ENCODE data around the gene OLFML2A.
A peak's percentile ranks its signal among the peaks of the same experiment; 100 is the strongest.
"Not testable (repeated sequence)": the region's sequence is repeated elsewhere in the genome, so short reads cannot be mapped to it uniquely, and the experiment has no call there.

Gene OLFML2A

DNA sequence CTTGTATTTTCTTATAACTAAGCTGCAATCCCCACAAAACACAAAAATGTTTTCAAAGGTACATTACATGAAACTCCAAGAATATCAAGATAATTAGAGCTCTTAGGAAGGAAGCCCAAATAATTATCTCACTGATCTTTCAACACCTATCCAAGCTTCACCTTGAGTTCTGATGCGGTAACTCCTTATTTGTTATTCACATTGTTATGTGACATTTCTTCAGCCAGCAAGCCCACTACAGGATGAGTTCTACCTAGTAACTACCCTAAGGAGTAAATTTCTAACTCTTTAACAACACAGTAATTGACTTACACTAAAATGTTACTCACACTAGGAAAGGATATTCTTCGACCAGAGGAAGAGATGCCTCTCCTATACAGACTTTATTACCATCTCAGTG lies 15.7 kb upstream of the OLFML2A start:
- no peak for DNase-seq (ENCODE audit: low spot score)

DNA sequence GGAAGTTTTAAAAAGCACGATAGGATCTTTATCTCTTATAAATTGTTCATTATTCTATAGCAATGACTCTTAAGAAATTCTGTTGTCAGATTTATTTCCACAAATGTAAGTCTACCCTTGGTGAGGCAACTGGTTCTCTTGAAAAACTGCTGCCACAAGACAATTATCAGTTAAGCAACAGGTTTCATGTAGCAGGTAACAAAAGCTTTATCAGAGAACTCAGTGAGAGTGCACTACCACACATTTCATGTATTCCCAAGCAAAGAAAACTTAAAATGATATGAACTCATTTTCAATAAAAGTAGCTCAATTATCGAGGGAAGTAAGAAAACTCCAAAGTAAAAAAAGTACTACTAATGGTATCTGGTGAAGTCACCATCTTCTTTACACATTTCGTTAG lies 15.2 kb upstream of the OLFML2A start:
- no peak for DNase-seq (ENCODE audit: low spot score)

DNA sequence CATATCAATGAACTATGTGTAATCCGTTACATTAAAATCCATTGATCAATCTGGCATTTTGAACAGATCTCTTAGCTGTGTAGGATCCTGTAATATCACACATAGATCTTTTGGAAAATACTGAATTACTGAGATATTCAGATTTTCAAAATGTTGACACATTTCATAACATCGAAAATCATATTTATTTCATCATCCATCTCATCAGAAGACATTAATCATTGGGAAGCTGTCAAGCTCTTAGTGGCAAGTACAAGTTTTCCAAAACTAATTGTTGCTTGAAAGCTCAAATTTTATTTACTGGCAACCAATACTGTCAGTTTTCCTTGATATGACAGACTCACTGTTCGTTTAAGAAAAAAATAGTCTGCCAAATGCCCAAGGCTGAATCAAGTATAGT lies 14.3 kb upstream of the OLFML2A start:
- no peak for DNase-seq (ENCODE audit: low spot score)

DNA sequence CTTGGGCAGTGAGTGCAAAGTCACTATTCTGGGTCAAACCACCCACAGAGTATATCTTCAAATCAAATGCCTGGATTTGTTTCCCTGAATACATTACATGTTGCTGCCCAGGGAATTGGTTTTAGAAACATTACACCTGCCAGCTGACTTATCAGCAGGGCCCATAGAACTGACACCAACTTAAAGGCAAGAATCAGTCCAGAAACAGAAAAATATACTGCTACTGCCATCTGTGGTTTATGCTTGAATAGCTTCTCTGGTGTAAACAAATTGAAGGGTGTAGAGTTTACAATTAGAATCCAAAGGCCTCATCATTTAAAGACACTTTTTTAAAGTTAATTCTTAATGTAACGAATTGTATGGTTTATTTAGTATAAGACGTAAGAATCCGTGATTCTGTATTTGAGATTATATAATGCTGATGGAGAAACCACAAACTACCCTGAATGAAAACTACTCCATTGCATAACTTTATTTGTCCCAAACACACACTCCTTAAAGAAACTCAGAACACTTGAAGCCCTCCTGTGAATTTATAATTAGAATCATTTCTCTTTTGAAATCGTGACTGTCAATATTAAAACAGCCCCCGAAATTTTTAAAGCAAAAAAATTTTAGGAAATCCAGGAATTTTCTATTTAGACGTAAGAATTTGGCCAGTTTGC lies 12.0 kb upstream of the OLFML2A start:
- DNase-seq (ENCODE audit: low spot score): no peak

DNA sequence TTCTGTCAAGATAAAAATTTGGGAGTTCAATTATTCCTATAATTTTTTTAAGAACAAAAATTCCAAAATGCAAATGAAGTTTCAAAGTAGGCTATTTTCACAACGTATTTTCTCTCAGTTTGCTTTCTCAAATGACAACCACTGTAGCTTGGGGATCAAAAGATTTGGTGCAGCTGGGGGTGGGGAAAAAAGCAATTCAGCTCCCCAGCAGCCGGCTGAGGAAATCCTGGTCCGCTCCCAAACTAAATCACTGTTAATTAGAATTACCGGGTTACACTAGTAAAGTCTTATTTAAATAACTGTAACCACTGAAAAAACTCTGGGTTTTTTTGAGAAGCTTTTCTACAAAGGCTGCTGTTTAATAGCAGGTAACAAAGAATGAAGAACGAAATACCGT lies 11.5 kb upstream of the OLFML2A start:
- no peak for DNase-seq (ENCODE audit: low spot score)

DNA sequence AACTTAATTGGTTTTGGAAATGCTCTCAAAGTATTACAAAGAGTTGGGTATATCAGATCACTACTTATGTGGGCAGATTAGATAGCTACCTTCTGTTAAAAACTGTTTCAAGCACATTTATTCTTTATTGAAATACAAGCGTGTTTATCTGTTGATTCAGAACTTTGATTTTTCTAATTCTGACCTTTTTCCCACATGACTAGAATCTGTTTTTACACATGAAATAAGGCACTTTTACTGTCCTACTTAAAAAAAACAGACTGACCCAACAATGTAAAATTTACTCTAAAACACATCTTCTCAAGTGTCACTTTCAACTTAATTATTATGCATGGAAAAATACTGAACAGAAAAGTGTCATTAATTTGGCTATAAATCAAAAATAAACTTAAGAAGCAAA lies 10.6 kb upstream of the OLFML2A start:
- DNase-seq (ENCODE audit: low spot score): no peak

DNA sequence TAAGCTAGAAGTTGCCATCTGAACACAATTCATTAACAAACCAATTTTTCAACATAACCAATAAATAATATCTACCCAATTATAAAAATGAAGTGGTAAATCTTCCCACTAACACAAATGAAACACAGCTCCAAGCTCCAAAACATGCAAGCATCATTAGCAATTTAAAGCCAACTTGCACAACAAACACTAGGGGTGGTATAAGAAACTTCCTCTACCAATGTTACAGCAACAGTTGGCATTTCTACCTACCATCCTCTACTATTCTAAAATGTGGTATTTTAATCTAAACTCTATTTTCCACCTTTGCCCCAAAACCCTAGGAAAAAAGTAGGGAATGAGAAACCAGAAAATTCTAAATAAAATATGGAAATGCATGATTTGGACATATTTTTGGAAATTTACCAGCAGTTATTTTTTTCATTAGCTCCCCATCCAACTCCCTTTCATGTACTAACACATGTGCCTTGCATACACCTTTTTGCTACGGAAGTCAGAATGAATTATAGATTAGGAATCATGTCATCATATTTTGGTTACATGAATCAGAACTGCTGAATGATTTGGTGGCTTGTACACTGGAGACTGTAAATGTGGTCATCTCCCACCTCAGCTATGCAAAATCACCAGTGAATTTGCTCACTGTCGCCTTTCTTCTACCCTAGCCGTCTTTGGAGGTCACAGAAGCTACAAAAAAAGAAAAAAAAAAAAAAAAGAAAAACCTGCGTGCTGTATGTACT lies 9.9 kb upstream of the OLFML2A start:
- no peak for DNase-seq (ENCODE audit: low spot score)

DNA sequence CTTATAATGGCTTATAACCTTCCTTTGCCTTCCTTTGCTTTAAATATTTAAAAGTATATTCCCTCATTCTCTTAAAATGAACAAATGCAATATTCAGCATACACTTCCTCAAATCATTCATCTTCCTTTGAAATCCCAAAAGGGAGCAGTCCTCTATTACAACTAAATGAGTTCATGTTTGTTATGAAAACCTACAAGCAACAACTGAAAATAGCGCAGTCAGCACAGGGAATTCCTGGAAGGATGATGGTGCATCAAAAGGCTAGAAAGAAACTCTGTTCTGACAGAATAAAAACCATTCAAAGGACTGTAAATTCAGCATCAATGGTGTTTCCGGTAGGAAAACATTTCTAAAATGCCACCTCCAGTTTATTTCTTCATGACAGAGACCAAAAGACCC lies 9.1 kb upstream of the OLFML2A start:
- no peak for DNase-seq (ENCODE audit: low spot score)

DNA sequence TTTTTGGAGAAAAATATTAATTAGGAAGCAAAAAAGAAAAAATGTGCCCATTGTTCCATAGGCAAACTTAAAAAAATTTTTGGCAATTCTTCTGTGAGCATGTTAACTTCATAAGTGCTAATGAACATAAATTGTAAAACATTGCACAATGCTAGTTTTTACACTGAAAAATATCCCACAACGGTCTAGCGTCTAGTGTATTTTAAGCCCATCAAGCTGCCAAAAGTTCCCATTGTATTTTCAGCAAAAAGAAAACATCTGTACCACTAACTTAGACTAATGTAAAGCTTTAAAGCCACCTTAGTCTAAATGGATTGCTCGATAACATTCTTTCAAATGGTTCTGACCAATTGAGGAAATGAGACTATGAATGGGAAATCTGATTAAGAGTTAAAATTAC lies 8.6 kb upstream of the OLFML2A start:
- DNase-seq (ENCODE audit: low spot score): no peak

DNA sequence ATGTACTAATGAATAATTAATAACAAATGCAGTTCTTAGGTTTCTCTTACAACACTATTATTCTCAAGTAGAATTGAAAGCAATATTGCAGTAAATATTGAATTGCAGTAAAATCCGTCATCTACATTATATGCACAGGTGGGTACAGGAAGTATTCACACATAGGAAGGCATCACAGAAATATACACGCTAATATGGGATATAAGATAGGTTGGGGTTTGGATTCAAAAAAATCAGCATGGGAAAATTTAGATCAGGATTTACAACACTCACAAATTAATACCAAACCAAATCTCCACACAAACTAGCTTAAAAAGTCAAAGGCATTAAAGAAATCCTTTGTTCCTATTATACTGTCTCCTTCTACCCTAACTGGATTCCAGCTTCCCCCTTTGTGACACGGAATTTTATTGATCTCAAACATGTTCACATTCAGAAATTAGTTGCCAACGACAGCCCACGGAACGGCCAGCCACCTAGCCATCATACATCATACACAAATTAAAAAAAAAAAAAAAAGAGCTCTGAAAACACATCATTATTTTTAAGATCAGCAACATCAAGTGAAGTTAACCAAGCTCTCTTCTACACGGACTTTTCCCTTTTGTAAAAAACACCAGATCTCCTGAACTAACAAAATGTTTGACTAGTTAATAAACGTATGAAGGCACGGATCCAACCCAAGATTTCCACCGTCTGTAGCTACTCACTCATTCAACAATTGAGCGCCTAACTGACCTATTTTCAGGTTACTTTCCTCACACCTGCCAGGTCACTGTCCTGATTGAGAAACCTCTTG lies 8.0 kb upstream of the OLFML2A start:
- no peak for DNase-seq (ENCODE audit: low spot score)

DNA sequence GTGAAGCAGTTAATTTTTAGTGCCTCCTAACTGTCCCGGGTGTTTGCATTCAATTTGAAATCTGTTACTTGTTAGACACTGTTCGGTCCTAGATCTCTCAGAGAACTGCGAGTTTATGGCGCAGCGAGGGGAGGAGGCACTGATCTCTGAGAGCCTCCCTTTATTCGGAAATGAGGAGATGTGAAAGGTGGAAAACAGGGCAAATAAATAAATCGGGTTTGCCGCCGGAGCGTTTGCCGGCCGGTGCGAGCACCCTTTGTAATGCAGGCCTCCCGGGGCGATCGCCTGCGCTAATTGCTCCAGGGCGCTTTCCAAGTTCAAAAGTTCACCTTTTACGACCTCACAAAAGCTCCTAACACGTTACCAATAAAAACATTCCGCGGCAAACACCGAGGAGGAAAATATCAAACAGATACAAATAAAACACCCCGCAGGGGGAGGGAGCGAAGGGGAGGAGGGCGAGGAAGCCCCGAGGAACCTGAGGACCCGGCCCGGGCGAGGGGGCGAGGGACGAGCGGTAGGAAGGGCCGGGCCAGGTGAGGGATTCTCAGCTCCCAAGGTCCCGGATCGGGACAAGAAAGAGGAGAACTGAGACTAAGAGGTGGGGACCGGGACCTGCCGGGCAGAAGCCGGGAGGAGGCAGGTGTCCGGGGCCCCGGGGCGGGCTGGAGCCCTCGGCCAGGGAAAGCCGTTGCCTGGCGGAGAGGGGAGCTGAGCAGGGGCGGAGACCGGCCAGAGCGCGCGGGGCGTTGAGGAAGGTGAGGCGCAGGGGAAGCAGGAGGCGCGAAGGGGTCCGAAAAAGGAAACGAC lies 7.2 kb upstream of the OLFML2A start:
- DNase-seq (ENCODE audit: low spot score): no peak

DNA sequence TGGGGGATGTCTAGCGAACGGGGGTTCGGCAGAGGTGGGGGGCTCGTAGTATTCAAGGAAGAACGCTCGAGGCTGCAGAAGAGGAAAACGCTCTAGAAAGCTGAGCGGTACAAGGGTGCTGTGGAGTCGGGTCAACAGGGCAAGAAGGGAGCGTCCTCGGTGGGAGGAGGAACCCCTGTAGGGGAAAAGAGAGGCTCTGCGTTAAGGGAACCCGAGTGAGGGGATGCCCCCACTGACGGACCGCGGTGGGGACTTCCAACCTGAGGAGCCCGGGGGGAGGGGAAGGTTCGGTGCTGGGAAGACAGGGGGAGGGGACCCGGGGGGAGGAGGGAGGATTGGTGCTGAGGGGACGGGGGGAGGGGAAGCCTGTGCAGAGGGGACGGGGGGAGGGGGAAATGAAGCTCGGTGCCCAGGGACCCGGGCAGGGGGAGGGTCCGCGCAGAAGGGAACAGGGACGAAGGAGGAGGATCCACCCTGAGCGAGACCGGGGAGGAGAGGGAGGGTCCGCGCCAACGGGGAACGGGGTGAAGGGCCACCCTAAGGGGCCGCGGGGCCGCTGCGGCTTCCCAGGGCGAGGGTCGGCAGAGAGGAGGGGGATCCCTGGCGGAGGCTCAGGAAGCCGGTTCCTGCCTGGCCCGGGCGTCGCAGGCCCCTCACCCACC lies 6.4 kb upstream of the OLFML2A start:
- no peak for DNase-seq (ENCODE audit: low spot score)

DNA sequence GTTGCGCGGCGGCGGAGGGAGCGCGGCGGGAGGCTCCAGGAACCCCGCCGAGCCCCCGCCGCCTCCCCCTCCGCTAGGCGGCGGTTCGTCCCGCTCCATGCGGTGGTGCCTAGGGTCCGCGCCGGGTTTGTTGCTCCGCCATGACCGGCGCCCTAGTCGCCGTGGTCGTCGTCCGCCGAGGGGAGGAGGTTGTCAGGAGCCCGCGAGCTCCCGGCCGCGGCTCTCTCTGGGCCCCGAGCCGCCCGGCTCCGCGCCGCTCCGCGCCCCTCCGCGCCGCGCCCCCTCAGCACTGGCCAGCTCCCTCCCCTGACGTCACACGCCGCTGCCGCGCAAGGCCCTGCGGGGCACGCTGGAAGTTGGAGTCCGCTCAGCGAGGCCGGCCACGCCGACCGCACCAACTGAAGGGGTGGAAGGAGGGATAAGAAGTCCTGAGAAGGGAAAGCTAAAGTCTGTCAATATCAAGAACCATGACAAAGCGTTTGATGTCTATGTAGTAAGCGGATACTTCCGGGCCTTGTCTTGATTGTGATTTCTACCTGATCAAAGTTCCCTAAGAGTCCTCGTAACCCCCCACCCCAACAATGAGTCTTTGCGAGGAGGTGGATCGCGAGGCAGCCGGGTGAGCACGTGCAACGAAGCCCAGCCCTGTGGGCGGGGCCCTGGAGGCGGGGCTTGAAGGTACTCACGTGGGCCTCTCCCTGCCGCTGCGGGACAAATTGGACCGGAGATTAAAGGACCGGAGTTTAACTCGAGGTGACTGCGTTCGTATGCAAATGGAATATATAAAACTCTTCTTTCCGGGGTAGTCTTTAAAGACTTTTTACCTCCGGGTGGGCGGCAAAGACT lies 5.7 kb upstream of the OLFML2A start, which contains the start of gene NR6A1:
TSS of gene NR6A1 (minus strand) at position 291 of the 846 bp plus-strand sequence.
- peak; percentile 98 for DNase-seq (ENCODE audit: low spot score)

DNA sequence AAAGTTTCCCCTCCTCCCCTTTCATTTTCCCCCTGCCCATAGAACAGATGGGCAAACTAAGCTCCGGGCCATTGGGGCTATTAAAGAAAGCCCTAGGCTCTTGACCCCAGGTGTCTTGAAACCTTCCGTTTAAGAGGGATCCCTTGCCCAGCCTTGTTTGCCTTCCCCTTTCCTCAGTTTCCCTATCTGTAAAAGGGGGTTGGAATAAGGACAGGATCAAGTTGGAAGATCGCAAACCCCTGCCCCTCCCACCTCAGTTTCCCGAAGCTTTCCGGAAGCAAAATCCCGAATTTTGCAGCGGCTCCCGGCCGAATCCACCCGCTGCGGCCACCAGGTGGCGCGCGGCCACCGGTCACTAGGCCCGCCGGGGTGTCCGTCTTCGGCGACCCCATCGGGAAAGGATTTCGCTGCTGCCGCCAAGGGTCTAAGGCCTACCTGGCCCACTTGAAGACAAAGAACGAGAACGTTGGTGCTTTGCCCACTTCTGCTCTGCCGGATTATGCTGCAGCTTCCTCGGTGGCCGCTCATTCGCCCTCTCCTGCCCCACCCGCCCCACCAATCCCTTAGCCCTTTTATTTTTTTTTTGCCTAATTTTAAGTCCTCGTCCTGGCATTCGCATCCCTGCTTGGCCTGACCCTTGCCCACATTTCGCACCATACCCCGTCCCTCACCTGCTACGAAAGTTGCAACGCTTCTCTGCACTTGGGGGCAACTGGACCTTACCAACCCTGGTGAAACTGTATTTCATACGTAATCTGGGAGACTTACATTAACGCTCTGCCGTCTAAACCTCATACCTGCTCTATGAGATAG lies 4.9 kb upstream of the OLFML2A start:
- DNase-seq (ENCODE audit: low spot score): peak; percentile 75

DNA sequence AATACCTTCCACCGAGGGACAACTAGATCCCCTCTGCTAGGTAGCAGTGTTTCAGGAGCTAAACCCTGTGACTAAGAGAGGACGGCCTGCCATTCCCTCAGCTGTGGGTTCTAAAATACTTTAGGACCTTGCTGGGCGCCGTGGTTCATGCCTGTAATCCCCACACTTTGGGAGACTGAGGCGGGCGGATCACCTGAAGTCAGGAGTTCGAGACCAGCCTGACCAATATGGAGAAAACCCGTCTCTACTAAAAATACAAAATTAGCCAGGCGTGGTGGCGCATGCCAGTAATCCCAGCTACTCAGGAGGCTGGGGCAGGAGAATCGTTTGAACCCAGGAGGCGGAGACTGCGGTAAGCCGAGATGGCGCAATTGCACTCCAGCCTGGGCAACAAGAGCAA lies 4.1 kb upstream of the OLFML2A start:
- DNase-seq (ENCODE audit: low spot score): not testable (repeated sequence)

DNA sequence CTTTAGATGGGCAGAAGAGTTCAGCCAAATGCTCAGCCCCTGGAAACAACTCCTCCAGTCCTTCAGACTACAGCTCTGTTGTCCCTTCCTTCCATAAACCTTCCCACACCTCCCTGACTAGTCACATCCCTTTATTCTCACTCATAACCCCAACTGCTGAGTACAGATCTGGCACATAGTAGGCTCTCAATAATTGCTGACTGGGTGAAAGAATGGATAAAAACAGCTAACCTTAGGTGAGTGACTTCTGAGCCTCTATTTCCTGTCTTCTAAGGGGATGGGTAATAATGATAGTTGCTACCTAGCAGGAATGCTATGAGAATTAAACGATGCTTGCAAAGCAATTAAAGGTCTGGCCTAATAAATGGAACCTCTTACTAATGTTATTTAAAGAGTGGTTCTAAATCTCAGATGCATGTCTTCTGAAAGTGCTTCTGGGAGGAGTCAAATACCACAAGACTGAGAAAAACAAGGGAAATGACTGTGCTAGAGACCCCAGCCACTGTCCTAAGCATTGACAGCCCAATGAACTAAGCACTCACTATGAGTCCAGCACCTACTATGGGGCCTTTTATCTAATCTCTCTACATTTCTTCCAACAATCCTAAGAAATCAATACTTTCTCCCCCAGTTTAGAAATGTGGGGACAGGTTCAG lies 3.3 kb upstream of the OLFML2A start:
- no peak for DNase-seq (ENCODE audit: low spot score)

DNA sequence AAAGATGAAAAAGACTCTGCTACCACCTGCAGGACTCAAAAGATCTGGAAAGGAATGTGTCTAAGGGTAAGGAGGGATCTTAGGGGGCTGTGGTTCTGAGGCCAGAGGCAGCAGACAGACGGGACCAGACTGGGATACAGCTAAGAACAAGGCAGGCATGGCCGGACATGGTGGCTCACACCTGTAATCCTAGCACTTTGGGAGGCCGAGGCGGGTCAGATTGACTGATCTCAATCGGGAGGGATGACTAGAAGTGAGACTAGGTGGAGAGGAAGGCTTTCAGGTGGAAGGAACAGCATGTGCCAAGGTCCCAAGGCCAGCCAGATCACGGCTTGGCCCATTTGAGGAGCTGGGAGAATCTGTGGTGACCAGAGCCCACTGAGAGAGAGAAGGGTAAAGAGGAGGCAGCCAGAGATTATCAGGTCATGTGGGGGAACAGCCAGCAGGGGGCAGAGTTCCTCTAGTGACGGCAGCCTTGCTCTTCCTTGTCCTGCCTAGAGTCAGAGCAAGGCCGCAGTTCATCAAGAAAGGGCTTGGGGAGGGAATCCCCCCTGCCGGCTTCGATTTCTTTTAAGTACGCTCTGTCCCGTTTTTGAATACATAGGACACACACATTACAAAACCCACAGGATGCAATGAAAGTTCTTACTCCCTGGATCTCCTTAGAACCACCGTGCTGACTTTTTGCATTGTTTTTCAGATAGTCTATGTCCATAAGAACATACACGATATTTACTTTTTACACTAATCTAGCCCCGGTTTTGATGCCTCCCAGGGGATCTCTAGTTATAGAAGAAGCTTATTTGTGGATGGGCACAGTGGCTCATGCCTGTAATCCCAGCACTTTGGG lies 2.6 kb upstream of the OLFML2A start:
- DNase-seq (ENCODE audit: low spot score): peak; percentile 78

DNA sequence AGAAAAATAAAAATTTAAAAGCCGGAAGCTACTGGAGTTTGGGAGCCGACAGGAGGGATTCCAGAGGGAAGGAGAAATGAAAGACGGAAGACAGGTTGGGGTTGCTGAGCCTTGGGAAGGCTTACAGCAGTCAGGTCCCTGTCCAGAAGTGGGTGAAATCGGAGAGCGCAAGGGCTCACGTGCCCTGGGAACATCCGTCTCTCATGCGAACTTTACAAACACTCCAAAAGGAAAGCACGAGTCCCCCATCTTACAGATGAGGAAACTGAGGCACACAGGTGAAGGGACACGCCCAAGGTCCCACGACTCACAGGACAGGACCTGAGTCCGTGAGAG lies 347 bp upstream of the OLFML2A start:
- DNase-seq (ENCODE audit: low spot score): no peak
